A549 (cell line): ENCODE measurements around the gene CMTM3. TPM values are rescaled to one million over a fixed set of nuclear protein-coding genes. Genes with fewer than 3 reads are reported as not detected.

ENCODE experiments used
- ATAC-seq, 2 experiments: fragments of 200-7000 bp in 1 of 2; fragments of >200 bp in 1 of 2; cut with Nextera tagmentation in 1 of 2; cut with Tn5 transposase in 1 of 2; 3 replicates each; pipeline versions ENCODE4 v1.8.0 to v1.9.1; 2018 to 2020; ENCODE audit warnings: mild to moderate bottlenecking in 1 of 2, moderate library complexity in 1 of 2
- CTCF ChIA-PET: fragments of 300-600 bp; sonication (Branson Sonifier 250); formaldehyde crosslinking; extraction: SDS; loops from one replicate; lab custom pipeline; 2021; ENCODE audit warnings: antibody characterized with exemption, inconsistent platforms; lab: Yijun Ruan, JAX
- POLR2A ChIA-PET: fragments of 350-600 bp; formaldehyde crosslinking; extraction: SDS; loops from one replicate; lab custom pipeline; 2021; ENCODE audit warnings: antibody characterized with exemption, inconsistent platforms; lab: Yijun Ruan, JAX
- DNase-seq, 2 experiments: peaks; one replicate each; pipeline versions ENCODE4 v3.0.0 to v3.0.0-alpha.2; 2011 to 2016; ENCODE audit warnings: low read depth in 1 of 2, low spot score in 1 of 2
- FAIRE-seq: peaks from 2 replicates; lab custom pipeline; 2011; peaks lifted over from hg19 to GRCh38; lab: Jason Lieb, UNC
- H3K27ac ChIP-seq, 2 experiments: fragments of >200 bp; sonication (Bioruptor Twin); formaldehyde crosslinking; 3 replicates each; pipeline ENCODE4 v1.5.1; 2016 to 2017
- H3K4me1 ChIP-seq: fragments of >200 bp; sonication (Bioruptor Twin); formaldehyde crosslinking; 3 replicates; pipeline ENCODE4 v1.6.1; 2016
- H3K4me2 ChIP-seq: fragments of >200 bp; sonication (Bioruptor Twin); formaldehyde crosslinking; 3 replicates; pipeline ENCODE4 v1.6.1; 2016
- H3K4me3 ChIP-seq: fragments of >200 bp; sonication (Bioruptor Twin); formaldehyde crosslinking; 3 replicates; pipeline ENCODE4 v1.5.1; 2016
- H3K9me3 ChIP-seq: fragments of >200 bp; sonication (Bioruptor Twin); formaldehyde crosslinking; 3 replicates; pipeline ENCODE4 v1.6.1; 2016
- ATOH8 ChIP-seq: fragments of 250-450 bp; sonication (Bioruptor Pico); IDR thresholded peaks from 2 replicates; pipeline ENCODE4 v1.5.0; 2020; ENCODE audit warnings: low read depth, mild to moderate bottlenecking, moderate library complexity
- BHLHE40 ChIP-seq: IDR thresholded peaks from 2 replicates; pipeline ENCODE4 v1.6.1; 2012; ENCODE audit warnings: low read depth, low read length, inconsistent platforms
- CEBPB ChIP-seq, 2 experiments: fragments of >200 bp in 1 of 2; sonication (Bioruptor Twin) in 1 of 2; formaldehyde crosslinking in 1 of 2; IDR thresholded peaks; 2 replicates each; pipeline ENCODE4 v1.6.1; 2012 to 2016
- EHMT2 ChIP-seq: fragments of 200-600 bp; sonication (generic); IDR thresholded peaks from 2 replicates; pipeline ENCODE4 v1.6.1; 2016; ENCODE audit warnings: antibody characterized with exemption, low read depth, mild to moderate bottlenecking, moderate library complexity
- ESRRA ChIP-seq: fragments of 150-350 bp; IDR thresholded peaks from 2 replicates; pipeline ENCODE4 v1.6.1; 2014; ENCODE audit warnings: mild to moderate bottlenecking, low read length, borderline replicate concordance
- FOXS1 ChIP-seq: fragments of 250-450 bp; sonication (Bioruptor Pico); IDR thresholded peaks from 2 replicates; pipeline ENCODE4 v1.5.0; 2020; ENCODE audit warnings: mild to moderate bottlenecking, moderate library complexity
- GATA3 ChIP-seq: IDR thresholded peaks from 2 replicates; pipeline ENCODE4 v1.6.1; 2012; ENCODE audit warnings: borderline replicate concordance
- HDAC2 ChIP-seq: fragments of 200-600 bp; sonication (generic); IDR thresholded peaks from 2 replicates; pipeline ENCODE4 v1.6.1; 2016
- HOXB13 ChIP-seq: fragments of 250-450 bp; sonication (Bioruptor Pico); IDR thresholded peaks from 2 replicates; pipeline ENCODE4 v1.5.0; 2020; ENCODE audit warnings: low read depth, mild to moderate bottlenecking, moderate library complexity
- JUNB ChIP-seq: fragments of >200 bp; sonication (Bioruptor Twin); formaldehyde crosslinking; IDR thresholded peaks from 2 replicates; pipeline ENCODE4 v1.6.1; 2016
- MAFK ChIP-seq: fragments of 450-650 bp; IDR thresholded peaks from 2 replicates; pipeline ENCODE4 v1.6.1; 2014; ENCODE audit not compliant: partially characterized antibody
- NPAS2 ChIP-seq: fragments of 250-450 bp; sonication (Bioruptor Pico); IDR thresholded peaks from 2 replicates; pipeline ENCODE4 v1.8.0; 2022; ENCODE audit warnings: mild to moderate bottlenecking, moderate library complexity, borderline replicate concordance
- POLR2AphosphoS2 ChIP-seq: conservative IDR thresholded peaks from 2 replicates; pipeline ENCODE4 v1.6.1; 2012; ENCODE audit warnings: low read length, improper control_type of control experiment, inconsistent platforms
- RAD21 ChIP-seq, 2 experiments: fragments of >200 bp in 1 of 2; sonication (Bioruptor Twin) in 1 of 2; formaldehyde crosslinking in 1 of 2; IDR thresholded peaks in 1 of 2; conservative IDR thresholded peaks in 1 of 2; 2 replicates in 1 of 2; 3 replicates in 1 of 2; pipeline ENCODE4 v1.6.1; 2012 to 2018; ENCODE audit warnings: inconsistent platforms in 1 of 2
- RCOR1 ChIP-seq: fragments of 150-350 bp; IDR thresholded peaks from 2 replicates; pipeline ENCODE4 v1.6.1; 2014; ENCODE audit warnings: antibody characterized with exemption, low read length, low read depth
- RFX5 ChIP-seq: fragments of 450-650 bp; IDR thresholded peaks from 2 replicates; pipeline ENCODE4 v1.7.1; 2014; ENCODE audit warnings: antibody characterized with exemption, mild to moderate bottlenecking, moderate library complexity
- RNF2 ChIP-seq: fragments of 200-600 bp; sonication (generic); IDR thresholded peaks from 2 replicates; pipeline ENCODE4 v1.6.1; 2016; ENCODE audit warnings: low read depth, mild to moderate bottlenecking, antibody characterized with exemption, moderate library complexity, borderline replicate concordance
- USF2 ChIP-seq: fragments of 450-650 bp; IDR thresholded peaks from 2 replicates; pipeline ENCODE4 v1.6.1; 2014; ENCODE audit warnings: antibody characterized with exemption
- ZNF302 ChIP-seq: fragments of 250-450 bp; sonication (Bioruptor Pico); IDR thresholded peaks from 2 replicates; pipeline ENCODE4 v1.9.0; 2021; ENCODE audit warnings: inconsistent platforms, mild to moderate bottlenecking, moderate library complexity
- WGBS: methylation state at CpG from one replicate; pipeline ENCODE4 v1.1.6; 2017; ENCODE audit errors: missing lambda C conversion rate; 5-methylcytosine and 5-hydroxymethylcytosine counted together
- polyA plus RNA-seq, 4 experiments: library from polyadenylated mRNA; depleted of rRNA in 3 of 4; stranded (reverse); fragments of >200 nt; fragmentation: RNase III in 1 of 4; extraction: RNeasy Plus Mini Kit Qiagen cat#74134 plus additional on column Dnase treatment in 1 of 4; gene quantifications; 2 replicates in 3 of 4; 3 replicates in 1 of 4; pipeline ENCODE4 v1.2.3, GENCODE V29; 2011 to 2017
- TF ChIP-seq, protein P1 (sequence below): IDR thresholded peaks from 2 replicates; pipeline ENCODE4 v1.6.1; 2012; ENCODE audit warnings: low read depth, borderline replicate concordance
- TF ChIP-seq, protein P2 (sequence below): fragments of >200 bp; sonication (Bioruptor Twin); formaldehyde crosslinking; IDR thresholded peaks from 3 replicates; pipeline ENCODE4 v1.5.1; 2016

CMTM3 gene
- polyA plus RNA-seq, 2 of the 4 experiments (the other 2 are of a cell fraction), result 36.0 to 36.1 TPM

- TF ChIP-seq RNF2, result no peak
- TF ChIP-seq RAD21 (conservative IDR thresholded peaks at IDR 0.05 in 1 of 2, IDR thresholded peaks at IDR 0.05 in 1 of 2), result no peak
- no peak for TF ChIP-seq FOXS1 (CRISPR knock-in tag)
- no peak for TF ChIP-seq ESRRA
- no peak for TF ChIP-seq ZNF302 (CRISPR knock-in tag)
- no peak for TF ChIP-seq RFX5
- no peak for TF ChIP-seq CEBPB (IDR thresholded peaks at IDR 0.05)
Measured at GRCh38 chr16:66598111-66598510, 6.4 kb upstream of the CMTM3 start (continued).

- Histone ChIP-seq H3K9me3 (no peaks in the 10 kb centered on the region), H3K4me1 (peaks cover 6% of the 10 kb centered on the region), H3K4me3 (no peak overlapping the region), H3K4me2 (no peak overlapping the region), H3K27ac (no peak overlapping the region)
- 85% methylated on average over 4 of the region's 4 CpGs for WGBS
- TF ChIP-seq MAFK (no peak), CEBPB (IDR thresholded peaks at IDR 0.05) (no peak), NPAS2 (CRISPR knock-in tag) (no peak), RAD21 (conservative IDR thresholded peaks at IDR 0.05 in 1 of 2, IDR thresholded peaks at IDR 0.05 in 1 of 2) (no peak), ATOH8 (CRISPR knock-in tag) (no peak), ESRRA (no peak), USF2 (no peak), GATA3 (no peak), HOXB13 (CRISPR knock-in tag) (no peak), RCOR1 (no peak), BHLHE40 (no peak), EHMT2 (no peak), JUNB (no peak)
- TF ChIP-seq, protein P1, sequence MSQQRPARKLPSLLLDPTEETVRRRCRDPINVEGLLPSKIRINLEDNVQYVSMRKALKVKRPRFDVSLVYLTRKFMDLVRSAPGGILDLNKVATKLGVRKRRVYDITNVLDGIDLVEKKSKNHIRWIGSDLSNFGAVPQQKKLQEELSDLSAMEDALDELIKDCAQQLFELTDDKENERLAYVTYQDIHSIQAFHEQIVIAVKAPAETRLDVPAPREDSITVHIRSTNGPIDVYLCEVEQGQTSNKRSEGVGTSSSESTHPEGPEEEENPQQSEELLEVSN, result no peak
- TF ChIP-seq, protein P2, sequence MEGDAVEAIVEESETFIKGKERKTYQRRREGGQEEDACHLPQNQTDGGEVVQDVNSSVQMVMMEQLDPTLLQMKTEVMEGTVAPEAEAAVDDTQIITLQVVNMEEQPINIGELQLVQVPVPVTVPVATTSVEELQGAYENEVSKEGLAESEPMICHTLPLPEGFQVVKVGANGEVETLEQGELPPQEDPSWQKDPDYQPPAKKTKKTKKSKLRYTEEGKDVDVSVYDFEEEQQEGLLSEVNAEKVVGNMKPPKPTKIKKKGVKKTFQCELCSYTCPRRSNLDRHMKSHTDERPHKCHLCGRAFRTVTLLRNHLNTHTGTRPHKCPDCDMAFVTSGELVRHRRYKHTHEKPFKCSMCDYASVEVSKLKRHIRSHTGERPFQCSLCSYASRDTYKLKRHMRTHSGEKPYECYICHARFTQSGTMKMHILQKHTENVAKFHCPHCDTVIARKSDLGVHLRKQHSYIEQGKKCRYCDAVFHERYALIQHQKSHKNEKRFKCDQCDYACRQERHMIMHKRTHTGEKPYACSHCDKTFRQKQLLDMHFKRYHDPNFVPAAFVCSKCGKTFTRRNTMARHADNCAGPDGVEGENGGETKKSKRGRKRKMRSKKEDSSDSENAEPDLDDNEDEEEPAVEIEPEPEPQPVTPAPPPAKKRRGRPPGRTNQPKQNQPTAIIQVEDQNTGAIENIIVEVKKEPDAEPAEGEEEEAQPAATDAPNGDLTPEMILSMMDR, result no peak
- ATAC-seq (no peak), FAIRE-seq (no peak), DNase-seq (no peak)
- CTCF ChIA-PET, result interaction anchor here (1.5 to 1.7 kb wide), 2 partner anchors 9 to 10 kb away, joined by 4 to 5 read pairs; no protein-coding TSS in a partner anchor
- POLR2A ChIA-PET, result no interaction called here
Measured at GRCh38 chr16:66599726-66600125, 4.8 kb upstream of the CMTM3 start.

DNA sequence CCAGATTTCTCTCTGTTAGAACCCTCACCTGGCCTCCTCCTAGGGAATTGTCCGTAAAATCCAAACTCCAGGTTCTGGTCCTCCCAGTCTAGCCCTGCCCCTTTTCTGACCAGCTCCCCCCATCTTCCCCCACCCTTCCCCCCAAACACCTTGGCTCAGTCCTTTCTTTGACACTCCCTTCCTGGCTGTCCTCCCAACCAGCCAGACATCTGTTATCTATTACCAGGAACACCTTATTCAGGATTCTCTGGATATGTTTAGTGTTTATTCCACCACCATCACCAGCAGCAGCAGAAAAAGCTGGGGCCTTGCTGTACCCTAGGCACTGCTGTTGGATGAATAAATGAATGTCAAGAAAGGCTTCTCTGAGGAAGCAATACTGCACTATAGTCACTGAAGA lies 4.0 kb upstream of the CMTM3 start:
- 100% methylated on average over 1 of the region's 1 CpG for WGBS
- TF ChIP-seq EHMT2 (no peak), HDAC2 (no peak), MAFK (no peak), POLR2AphosphoS2 (no peak)
- TF ChIP-seq, protein P1, result no peak
- POLR2A ChIA-PET, result no interaction called here
- Histone ChIP-seq H3K4me2 (no peak overlapping the region), H3K9me3 (no peaks in the 10 kb centered on the region), H3K4me3 (no peak overlapping the region), H3K27ac (no peak overlapping the region), H3K4me1 (peaks cover 6% of the 10 kb centered on the region)
- ATAC-seq, result no peak
- CTCF ChIA-PET, result interaction anchor here (0.8 to 1.7 kb wide), 6 partner anchors 8 to 258 kb away, joined by 3 to 5 read pairs (median 4); no protein-coding TSS in a partner anchor
- no peak for DNase-seq
- no peak for FAIRE-seq
